K562 (cell line): Measurements from ENCODE around the gene PARD6B. TPM values are rescaled to one million over a fixed set of nuclear protein-coding genes. Genes with fewer than 3 reads are reported as not detected.

Source experiments
- JUN ChIP-seq, 2 experiments: sonication (generic) in 1 of 2; formaldehyde crosslinking in 1 of 2; IDR thresholded peaks; 2 replicates each; pipeline versions ENCODE4 v1.6.1 to v1.8.0; 2012 to 2022; ENCODE audit warnings: borderline replicate concordance in 2 of 2, mild to moderate bottlenecking in 2 of 2, improper control_type of control experiment in 1 of 2, low read depth in 1 of 2, low read length in 1 of 2, missing genetic modification reagents in 1 of 2
- KDM1A ChIP-seq, 2 experiments: fragments of 450-650 bp; IDR thresholded peaks; 2 replicates each; pipeline ENCODE4 v1.6.1; 2016; ENCODE audit warnings: mild to moderate bottlenecking in 2 of 2
- KLF16 ChIP-seq: IDR thresholded peaks from 2 replicates; pipeline ENCODE4 v1.6.1; 2016; ENCODE audit warnings: antibody characterized with exemption
- LARP7 ChIP-seq: fragments of 450-650 bp; IDR thresholded peaks from 2 replicates; pipeline ENCODE4 v1.6.1; 2016
- MCM2 ChIP-seq: fragments of 450-650 bp; IDR thresholded peaks from 2 replicates; pipeline ENCODE4 v1.6.1; 2017; ENCODE audit warnings: low read depth, mild to moderate bottlenecking
- NRF1 ChIP-seq, 2 experiments: fragments of 450-650 bp; IDR thresholded peaks in 1 of 2; conservative IDR thresholded peaks in 1 of 2; 2 replicates each; pipeline ENCODE4 v1.6.1; 2014; ENCODE audit warnings: mild to moderate bottlenecking in 2 of 2
- POU5F1 ChIP-seq: fragments of 150-350 bp; IDR thresholded peaks from 2 replicates; pipeline ENCODE4 v1.6.1; 2014; ENCODE audit warnings: borderline replicate concordance, low read length, low read depth, mild to moderate bottlenecking; ENCODE audit not compliant: partially characterized antibody
- RFX1 ChIP-seq: fragments of 450-650 bp; IDR thresholded peaks from 2 replicates; pipeline ENCODE4 v1.6.1; 2016; ENCODE audit warnings: mild to moderate bottlenecking, moderate library complexity
- SMARCA4 ChIP-seq: fragments of 450-650 bp; IDR thresholded peaks from 2 replicates; pipeline ENCODE4 v1.6.1; 2016
- YBX1 ChIP-seq: fragments of 450-650 bp; IDR thresholded peaks from 2 replicates; pipeline ENCODE4 v1.7.1; 2016; ENCODE audit warnings: mild to moderate bottlenecking
- ZBTB1 ChIP-seq: sonication (generic); formaldehyde crosslinking; IDR thresholded peaks from 2 replicates; pipeline ENCODE4 v1.8.1; 2023; ENCODE audit warnings: missing genetic modification reagents, low read depth, mild to moderate bottlenecking, borderline replicate concordance
- ZKSCAN3 ChIP-seq: fragments of 250-450 bp; sonication (Bioruptor Pico); IDR thresholded peaks from 2 replicates; pipeline ENCODE4 v1.4.0; 2020
- ZNF232 ChIP-seq: sonication (generic); formaldehyde crosslinking; IDR thresholded peaks from 2 replicates; pipeline ENCODE4 v1.8.0; 2022; ENCODE audit warnings: mild to moderate bottlenecking, missing genetic modification reagents
- ZNF263 ChIP-seq: sonication (generic); formaldehyde crosslinking; IDR thresholded peaks from 2 replicates; pipeline ENCODE4 v1.8.0; 2022; ENCODE audit warnings: mild to moderate bottlenecking, missing genetic modification reagents, borderline replicate concordance
- ZNF316 ChIP-seq: fragments of 450-650 bp; IDR thresholded peaks from 2 replicates; pipeline ENCODE4 v1.6.1; 2016
- ZNF76 ChIP-seq: fragments of 250-450 bp; sonication (Bioruptor Pico); IDR thresholded peaks from 2 replicates; pipeline ENCODE4 v1.4.0; 2020; ENCODE audit warnings: mild to moderate bottlenecking, moderate library complexity, borderline replicate concordance
- ZSCAN29 ChIP-seq: fragments of 450-650 bp; IDR thresholded peaks from 2 replicates; pipeline ENCODE4 v1.6.1; 2017
- polyA plus RNA-seq, 8 experiments: library from polyadenylated mRNA; depleted of rRNA in 4 of 8; stranded (reverse) in 5 of 8; unstranded in 3 of 8; fragments of >200 nt; fragmentation: Nextera tagmentation in 2 of 8; fragmentation: Illumina TruSeq in 1 of 8; extraction: Ambion mirVana in 2 of 8; extraction: Trizol in 1 of 8; gene quantifications; 2 replicates each; pipeline versions ENCODE4 v1.2.1 to v1.2.3, GENCODE V29; 2011 to 2014; ENCODE audit warnings: inconsistent platforms in 1 of 8, missing spikeins in 1 of 8
- total RNA-seq, 7 experiments: library from RNA; depleted of rRNA in 6 of 7; stranded (reverse); fragments of >200 nt in 6 of 7; fragmentation: Illumina TruSeq in 2 of 7; extraction: Trizol in 2 of 7; gene quantifications; 2 replicates each; pipeline versions ENCODE4 v1.2.1 to v1.2.3, GENCODE V29; 2011 to 2021; ENCODE audit warnings: low replicate concordance in 1 of 7
- TF ChIP-seq, protein P1 (sequence below): fragments of 150-350 bp; conservative IDR thresholded peaks from 2 replicates; pipeline ENCODE4 v1.6.1; 2014; ENCODE audit warnings: low read length
- TF ChIP-seq, protein P2 (sequence below): sonication (generic); formaldehyde crosslinking; IDR thresholded peaks from 2 replicates; pipeline ENCODE4 v1.8.0; 2022; ENCODE audit warnings: mild to moderate bottlenecking, missing genetic modification reagents
- TF ChIP-seq, protein P3 (sequence below): fragments of 200-400 bp; formaldehyde crosslinking; IDR thresholded peaks from 2 replicates; pipeline ENCODE4 v1.6.1; 2017; ENCODE audit warnings: mild to moderate bottlenecking, low read depth, low read length, moderate library complexity
- TF ChIP-seq, protein P4 (sequence below), 2 experiments: fragments of 450-650 bp; conservative IDR thresholded peaks; 2 replicates each; pipeline ENCODE4 v1.6.1; 2017; ENCODE audit warnings: mild to moderate bottlenecking in 2 of 2, moderate library complexity in 2 of 2

PARD6B gene
- total and polyA plus RNA-seq, 9 of the 15 experiments (the other 6 are each of a cell fraction or from before 2014, with no cell fraction given), result 1.7 to 12.3 (median 5.5) TPM

DNA sequence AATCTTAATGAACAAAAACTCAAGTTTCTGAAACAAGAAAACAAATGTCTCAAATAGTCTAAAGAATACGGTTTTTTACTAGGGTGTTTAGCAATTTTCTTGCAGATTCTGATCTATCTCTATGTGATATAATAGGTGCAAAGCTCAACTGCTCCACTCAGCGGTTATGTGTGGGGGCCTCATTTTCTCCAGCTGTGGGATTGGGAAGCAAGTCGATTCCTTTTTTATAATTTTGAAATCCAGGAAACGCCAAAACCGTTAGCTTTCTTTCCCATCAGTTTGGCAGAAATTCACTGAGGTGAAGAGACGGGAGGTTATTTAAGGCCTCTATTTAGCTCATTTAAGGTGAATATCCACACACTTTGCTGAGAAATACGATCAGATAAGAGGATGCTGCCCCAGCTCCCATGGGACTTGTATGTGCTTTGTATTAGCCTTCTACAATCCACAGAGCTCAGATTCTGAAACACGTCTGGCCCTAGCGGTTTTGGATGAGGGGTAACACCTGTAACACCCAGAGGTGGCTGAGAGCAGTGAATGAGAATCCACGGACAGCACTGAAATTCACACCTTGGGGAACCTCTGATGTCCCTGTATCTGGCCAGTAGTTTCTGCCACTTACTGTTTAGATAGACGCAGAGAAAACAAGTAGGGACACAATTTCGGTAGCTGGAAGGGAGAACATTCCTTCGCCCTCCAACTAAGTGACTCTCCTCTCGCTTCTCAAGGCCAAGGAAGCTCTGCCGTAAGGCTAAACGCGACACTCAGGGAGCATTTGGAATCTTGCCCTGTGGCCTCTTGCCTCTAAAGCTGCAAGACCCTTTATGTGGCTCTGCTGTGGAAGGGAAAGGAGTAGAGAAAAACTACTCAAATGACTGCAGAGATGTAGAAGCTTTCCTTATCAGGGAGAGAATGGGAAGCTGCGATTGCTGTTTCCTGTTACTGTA lies 56.9 kb downstream of the PARD6B start (continued):
- TF ChIP-seq KLF16 (0 out of 2 replicates have a peak, but pooled peaks have one; percentile 25), KDM1A (IDR thresholded peaks at IDR 0.05) (no peak), NRF1 (conservative IDR thresholded peaks at IDR 0.05 in 1 of 2, IDR thresholded peaks at IDR 0.05 in 1 of 2) (no peak), POU5F1 (no peak), JUN (IDR thresholded peaks at IDR 0.05; ENCODE audit: borderline replicate concordance, low read depth, low read length) (no peak), JUN (CRISPR knock-in tag; IDR thresholded peaks at IDR 0.05; ENCODE audit: borderline replicate concordance) (no peak), LARP7 (no peak), SMARCA4 (no peak), RFX1 (no peak), ZNF232 (no peak), ZNF316 (no peak), MCM2 (no peak), ZKSCAN3 (CRISPR knock-in tag) (no peak), ZSCAN29 (peak; percentile 64; the same call in 1 of the 2 replicates), ZNF76 (CRISPR knock-in tag) (no peak), YBX1 (no peak), ZBTB1 (CRISPR knock-in tag) (no peak), ZNF263 (CRISPR knock-in tag) (no peak)
- TF ChIP-seq, protein P1, sequence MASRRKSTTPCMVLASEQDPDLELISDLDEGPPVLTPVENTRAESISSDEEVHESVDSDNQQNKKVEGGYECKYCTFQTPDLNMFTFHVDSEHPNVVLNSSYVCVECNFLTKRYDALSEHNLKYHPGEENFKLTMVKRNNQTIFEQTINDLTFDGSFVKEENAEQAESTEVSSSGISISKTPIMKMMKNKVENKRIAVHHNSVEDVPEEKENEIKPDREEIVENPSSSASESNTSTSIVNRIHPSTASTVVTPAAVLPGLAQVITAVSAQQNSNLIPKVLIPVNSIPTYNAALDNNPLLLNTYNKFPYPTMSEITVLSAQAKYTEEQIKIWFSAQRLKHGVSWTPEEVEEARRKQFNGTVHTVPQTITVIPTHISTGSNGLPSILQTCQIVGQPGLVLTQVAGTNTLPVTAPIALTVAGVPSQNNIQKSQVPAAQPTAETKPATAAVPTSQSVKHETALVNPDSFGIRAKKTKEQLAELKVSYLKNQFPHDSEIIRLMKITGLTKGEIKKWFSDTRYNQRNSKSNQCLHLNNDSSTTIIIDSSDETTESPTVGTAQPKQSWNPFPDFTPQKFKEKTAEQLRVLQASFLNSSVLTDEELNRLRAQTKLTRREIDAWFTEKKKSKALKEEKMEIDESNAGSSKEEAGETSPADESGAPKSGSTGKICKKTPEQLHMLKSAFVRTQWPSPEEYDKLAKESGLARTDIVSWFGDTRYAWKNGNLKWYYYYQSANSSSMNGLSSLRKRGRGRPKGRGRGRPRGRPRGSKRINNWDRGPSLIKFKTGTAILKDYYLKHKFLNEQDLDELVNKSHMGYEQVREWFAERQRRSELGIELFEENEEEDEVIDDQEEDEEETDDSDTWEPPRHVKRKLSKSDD, result no peak
- TF ChIP-seq, protein P2, sequence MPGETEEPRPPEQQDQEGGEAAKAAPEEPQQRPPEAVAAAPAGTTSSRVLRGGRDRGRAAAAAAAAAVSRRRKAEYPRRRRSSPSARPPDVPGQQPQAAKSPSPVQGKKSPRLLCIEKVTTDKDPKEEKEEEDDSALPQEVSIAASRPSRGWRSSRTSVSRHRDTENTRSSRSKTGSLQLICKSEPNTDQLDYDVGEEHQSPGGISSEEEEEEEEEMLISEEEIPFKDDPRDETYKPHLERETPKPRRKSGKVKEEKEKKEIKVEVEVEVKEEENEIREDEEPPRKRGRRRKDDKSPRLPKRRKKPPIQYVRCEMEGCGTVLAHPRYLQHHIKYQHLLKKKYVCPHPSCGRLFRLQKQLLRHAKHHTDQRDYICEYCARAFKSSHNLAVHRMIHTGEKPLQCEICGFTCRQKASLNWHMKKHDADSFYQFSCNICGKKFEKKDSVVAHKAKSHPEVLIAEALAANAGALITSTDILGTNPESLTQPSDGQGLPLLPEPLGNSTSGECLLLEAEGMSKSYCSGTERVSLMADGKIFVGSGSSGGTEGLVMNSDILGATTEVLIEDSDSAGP (CRISPR knock-in tag), result no peak
- TF ChIP-seq, protein P3, sequence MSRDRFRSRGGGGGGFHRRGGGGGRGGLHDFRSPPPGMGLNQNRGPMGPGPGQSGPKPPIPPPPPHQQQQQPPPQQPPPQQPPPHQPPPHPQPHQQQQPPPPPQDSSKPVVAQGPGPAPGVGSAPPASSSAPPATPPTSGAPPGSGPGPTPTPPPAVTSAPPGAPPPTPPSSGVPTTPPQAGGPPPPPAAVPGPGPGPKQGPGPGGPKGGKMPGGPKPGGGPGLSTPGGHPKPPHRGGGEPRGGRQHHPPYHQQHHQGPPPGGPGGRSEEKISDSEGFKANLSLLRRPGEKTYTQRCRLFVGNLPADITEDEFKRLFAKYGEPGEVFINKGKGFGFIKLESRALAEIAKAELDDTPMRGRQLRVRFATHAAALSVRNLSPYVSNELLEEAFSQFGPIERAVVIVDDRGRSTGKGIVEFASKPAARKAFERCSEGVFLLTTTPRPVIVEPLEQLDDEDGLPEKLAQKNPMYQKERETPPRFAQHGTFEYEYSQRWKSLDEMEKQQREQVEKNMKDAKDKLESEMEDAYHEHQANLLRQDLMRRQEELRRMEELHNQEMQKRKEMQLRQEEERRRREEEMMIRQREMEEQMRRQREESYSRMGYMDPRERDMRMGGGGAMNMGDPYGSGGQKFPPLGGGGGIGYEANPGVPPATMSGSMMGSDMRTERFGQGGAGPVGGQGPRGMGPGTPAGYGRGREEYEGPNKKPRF, result no peak
- TF ChIP-seq, protein P4, sequence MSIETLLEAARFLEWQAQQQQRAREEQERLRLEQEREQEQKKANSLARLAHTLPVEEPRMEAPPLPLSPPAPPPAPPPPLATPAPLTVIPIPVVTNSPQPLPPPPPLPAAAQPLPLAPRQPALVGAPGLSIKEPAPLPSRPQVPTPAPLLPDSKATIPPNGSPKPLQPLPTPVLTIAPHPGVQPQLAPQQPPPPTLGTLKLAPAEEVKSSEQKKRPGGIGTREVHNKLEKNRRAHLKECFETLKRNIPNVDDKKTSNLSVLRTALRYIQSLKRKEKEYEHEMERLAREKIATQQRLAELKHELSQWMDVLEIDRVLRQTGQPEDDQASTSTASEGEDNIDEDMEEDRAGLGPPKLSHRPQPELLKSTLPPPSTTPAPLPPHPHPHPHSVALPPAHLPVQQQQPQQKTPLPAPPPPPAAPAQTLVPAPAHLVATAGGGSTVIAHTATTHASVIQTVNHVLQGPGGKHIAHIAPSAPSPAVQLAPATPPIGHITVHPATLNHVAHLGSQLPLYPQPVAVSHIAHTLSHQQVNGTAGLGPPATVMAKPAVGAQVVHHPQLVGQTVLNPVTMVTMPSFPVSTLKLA (conservative IDR thresholded peaks at IDR 0.05), result no peak
